Ishikawa (cell line): ENCODE results near the gene PRICKLE1.

Experiments used
- EGR1 ChIP-seq: IDR thresholded peaks from 2 replicates; pipeline ENCODE4 v1.6.1; 2012
- EP300 ChIP-seq: IDR thresholded peaks from 2 replicates; pipeline ENCODE4 v1.6.1; 2012; ENCODE audit warnings: borderline replicate concordance
- FOXM1 ChIP-seq: IDR thresholded peaks from 2 replicates; pipeline ENCODE4 v1.6.1; 2012; ENCODE audit warnings: low read depth, borderline replicate concordance
- NFIC ChIP-seq: IDR thresholded peaks from 2 replicates; pipeline ENCODE4 v1.6.1; 2012
- RAD21 ChIP-seq: IDR thresholded peaks from 2 replicates; pipeline ENCODE4 v1.6.1; 2012; ENCODE audit warnings: low read depth
- TAF1 ChIP-seq: IDR thresholded peaks from 2 replicates; pipeline ENCODE4 v1.6.1; 2012; ENCODE audit warnings: low read depth, mild to moderate bottlenecking
- TEAD4 ChIP-seq: IDR thresholded peaks from 2 replicates; pipeline ENCODE4 v1.6.1; 2012
- USF1 ChIP-seq: IDR thresholded peaks from 2 replicates; pipeline ENCODE4 v1.6.1; 2012
- YY1 ChIP-seq: IDR thresholded peaks from 2 replicates; pipeline ENCODE4 v1.6.1; 2012; ENCODE audit warnings: low read depth
- ZBTB7A ChIP-seq: IDR thresholded peaks from 2 replicates; pipeline ENCODE4 v1.6.1; 2012; ENCODE audit warnings: low read depth
- TF ChIP-seq, protein P1 (sequence below): IDR thresholded peaks from 2 replicates; pipeline ENCODE4 v1.6.1; 2012; ENCODE audit warnings: low read depth, mild to moderate bottlenecking
- TF ChIP-seq, protein P2 (sequence below): IDR thresholded peaks from 2 replicates; pipeline ENCODE4 v1.6.1; 2012

DNA sequence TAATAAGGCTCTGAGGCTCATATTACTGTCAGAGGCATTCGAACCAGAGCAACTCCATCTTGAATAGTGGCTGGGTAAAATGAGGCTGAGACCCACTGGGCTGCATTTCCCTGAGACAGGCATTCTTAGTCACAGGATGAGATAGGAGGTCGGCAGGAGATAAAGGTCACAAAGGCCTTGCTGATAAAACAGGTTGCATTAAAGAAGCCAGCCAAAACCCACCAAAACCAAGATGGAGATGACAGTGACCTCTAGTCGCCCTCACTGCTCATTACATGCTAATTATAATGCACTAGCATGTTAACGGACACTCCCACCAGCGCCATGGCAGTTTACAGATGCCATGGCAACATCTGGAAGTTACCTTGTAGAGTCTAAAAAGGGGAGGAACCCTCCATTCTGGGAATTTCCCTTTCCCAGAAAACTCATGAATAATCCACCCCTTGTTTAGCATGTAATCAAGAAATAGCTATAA, 18.1 kb upstream of the PRICKLE1 start:
- TF ChIP-seq TAF1 (no peak), ZBTB7A (no peak), RAD21 (no peak), FOXM1 (no peak), YY1 (no peak), NFIC (no peak), EP300 (no peak), EGR1 (no peak), USF1 (no peak), TEAD4 (no peak)
- TF ChIP-seq, protein P1, sequence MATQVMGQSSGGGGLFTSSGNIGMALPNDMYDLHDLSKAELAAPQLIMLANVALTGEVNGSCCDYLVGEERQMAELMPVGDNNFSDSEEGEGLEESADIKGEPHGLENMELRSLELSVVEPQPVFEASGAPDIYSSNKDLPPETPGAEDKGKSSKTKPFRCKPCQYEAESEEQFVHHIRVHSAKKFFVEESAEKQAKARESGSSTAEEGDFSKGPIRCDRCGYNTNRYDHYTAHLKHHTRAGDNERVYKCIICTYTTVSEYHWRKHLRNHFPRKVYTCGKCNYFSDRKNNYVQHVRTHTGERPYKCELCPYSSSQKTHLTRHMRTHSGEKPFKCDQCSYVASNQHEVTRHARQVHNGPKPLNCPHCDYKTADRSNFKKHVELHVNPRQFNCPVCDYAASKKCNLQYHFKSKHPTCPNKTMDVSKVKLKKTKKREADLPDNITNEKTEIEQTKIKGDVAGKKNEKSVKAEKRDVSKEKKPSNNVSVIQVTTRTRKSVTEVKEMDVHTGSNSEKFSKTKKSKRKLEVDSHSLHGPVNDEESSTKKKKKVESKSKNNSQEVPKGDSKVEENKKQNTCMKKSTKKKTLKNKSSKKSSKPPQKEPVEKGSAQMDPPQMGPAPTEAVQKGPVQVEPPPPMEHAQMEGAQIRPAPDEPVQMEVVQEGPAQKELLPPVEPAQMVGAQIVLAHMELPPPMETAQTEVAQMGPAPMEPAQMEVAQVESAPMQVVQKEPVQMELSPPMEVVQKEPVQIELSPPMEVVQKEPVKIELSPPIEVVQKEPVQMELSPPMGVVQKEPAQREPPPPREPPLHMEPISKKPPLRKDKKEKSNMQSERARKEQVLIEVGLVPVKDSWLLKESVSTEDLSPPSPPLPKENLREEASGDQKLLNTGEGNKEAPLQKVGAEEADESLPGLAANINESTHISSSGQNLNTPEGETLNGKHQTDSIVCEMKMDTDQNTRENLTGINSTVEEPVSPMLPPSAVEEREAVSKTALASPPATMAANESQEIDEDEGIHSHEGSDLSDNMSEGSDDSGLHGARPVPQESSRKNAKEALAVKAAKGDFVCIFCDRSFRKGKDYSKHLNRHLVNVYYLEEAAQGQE, result no peak
- TF ChIP-seq, protein P2, sequence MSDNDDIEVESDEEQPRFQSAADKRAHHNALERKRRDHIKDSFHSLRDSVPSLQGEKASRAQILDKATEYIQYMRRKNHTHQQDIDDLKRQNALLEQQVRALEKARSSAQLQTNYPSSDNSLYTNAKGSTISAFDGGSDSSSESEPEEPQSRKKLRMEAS, result no peak
